ENCODE data around the gene IL7R.

GRCh38 chr5:35856765-35857351 lies at the start of gene IL7R:
- TF ChIP-seq EZH2 (IDR thresholded peaks at IDR 0.05; ENCODE audit: insufficient read depth, low read length) (no peak), CTCF (IDR thresholded peaks at IDR 0.05; ENCODE audit: insufficient read depth, low read depth, low read length) (no peak)
